Nephron progenitor cell (in vitro differentiated cells): ENCODE results near the gene OR10AD1.

Experiments
- DNase-seq: peaks from one replicate; pipeline ENCODE4 v3.0.0; 2021
- H3K27ac Mint-ChIP-seq: 2 replicates; pipeline ENCODE4 v1.8.0; 2021; ENCODE audit warnings: mild to moderate bottlenecking, moderate library complexity, mixed read lengths
- H3K27me3 Mint-ChIP-seq: 2 replicates; pipeline ENCODE4 v1.8.0; 2021; ENCODE audit warnings: mild to moderate bottlenecking, low read depth, mixed read lengths; ENCODE audit not compliant: poor library complexity
- H3K36me3 Mint-ChIP-seq: 2 replicates; pipeline ENCODE4 v1.8.0; 2021; ENCODE audit warnings: low read depth, mixed read lengths
- H3K4me1 Mint-ChIP-seq: 2 replicates; pipeline ENCODE4 v1.8.0; 2021; ENCODE audit warnings: mixed read lengths
- H3K4me3 Mint-ChIP-seq: 2 replicates; pipeline ENCODE4 v1.8.0; 2021; ENCODE audit warnings: mild to moderate bottlenecking, moderate library complexity, mixed read lengths
- H3K9me3 Mint-ChIP-seq: 2 replicates; pipeline ENCODE4 v1.8.0; 2021; ENCODE audit warnings: mild to moderate bottlenecking, moderate library complexity, mixed read lengths
- TF ChIP-seq, protein P1 (sequence below): fragments of 200-600 bp; sonication (generic); IDR thresholded peaks from 2 replicates; pipeline ENCODE4 v1.5.0; 2021; ENCODE audit warnings: antibody characterized with exemption

The OR10AD1 gene

DNA sequence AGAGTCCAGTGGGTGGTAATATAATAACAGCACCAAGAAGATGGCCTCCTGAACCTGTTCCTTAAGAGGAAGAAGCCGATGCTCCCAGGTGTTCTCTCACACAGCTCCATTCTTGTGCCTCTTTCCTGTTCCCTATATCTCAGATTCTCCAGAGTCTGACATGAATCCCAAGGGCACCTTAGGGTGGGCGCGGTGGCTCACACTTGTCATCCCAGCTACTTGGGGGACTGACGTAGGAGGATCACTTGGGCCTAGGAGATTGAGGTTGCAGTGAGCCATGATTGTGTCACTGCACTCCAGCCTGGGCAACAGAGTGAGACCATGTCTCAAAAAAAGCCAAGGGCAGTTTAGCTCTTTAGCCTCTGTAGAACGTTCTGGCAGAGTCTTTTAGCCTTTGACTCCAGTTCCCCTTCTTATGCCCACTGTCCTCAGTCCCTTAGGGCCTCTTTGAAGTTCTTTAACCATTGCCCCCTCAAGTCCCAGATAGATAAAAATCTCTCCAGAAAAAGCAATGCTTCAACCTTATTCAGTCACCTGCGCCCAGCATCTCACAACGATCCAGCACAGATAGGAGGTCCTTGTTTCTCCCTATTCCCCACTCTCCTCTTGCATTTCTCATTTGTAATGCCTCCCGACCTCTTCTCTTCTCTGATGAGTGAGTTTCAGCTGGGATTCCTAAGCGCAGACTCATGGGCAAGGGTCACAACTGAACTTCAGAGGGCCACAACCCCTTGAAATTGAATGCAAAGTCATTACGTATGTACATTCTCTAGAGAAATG is 15.0 kb downstream of the OR10AD1 start:
- TF ChIP-seq, protein P1, sequence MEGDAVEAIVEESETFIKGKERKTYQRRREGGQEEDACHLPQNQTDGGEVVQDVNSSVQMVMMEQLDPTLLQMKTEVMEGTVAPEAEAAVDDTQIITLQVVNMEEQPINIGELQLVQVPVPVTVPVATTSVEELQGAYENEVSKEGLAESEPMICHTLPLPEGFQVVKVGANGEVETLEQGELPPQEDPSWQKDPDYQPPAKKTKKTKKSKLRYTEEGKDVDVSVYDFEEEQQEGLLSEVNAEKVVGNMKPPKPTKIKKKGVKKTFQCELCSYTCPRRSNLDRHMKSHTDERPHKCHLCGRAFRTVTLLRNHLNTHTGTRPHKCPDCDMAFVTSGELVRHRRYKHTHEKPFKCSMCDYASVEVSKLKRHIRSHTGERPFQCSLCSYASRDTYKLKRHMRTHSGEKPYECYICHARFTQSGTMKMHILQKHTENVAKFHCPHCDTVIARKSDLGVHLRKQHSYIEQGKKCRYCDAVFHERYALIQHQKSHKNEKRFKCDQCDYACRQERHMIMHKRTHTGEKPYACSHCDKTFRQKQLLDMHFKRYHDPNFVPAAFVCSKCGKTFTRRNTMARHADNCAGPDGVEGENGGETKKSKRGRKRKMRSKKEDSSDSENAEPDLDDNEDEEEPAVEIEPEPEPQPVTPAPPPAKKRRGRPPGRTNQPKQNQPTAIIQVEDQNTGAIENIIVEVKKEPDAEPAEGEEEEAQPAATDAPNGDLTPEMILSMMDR: no peak
- no peak for DNase-seq
- H3K27me3 Mint-ChIP-seq: peaks cover 60% of the 10 kb centered on the region

DNA sequence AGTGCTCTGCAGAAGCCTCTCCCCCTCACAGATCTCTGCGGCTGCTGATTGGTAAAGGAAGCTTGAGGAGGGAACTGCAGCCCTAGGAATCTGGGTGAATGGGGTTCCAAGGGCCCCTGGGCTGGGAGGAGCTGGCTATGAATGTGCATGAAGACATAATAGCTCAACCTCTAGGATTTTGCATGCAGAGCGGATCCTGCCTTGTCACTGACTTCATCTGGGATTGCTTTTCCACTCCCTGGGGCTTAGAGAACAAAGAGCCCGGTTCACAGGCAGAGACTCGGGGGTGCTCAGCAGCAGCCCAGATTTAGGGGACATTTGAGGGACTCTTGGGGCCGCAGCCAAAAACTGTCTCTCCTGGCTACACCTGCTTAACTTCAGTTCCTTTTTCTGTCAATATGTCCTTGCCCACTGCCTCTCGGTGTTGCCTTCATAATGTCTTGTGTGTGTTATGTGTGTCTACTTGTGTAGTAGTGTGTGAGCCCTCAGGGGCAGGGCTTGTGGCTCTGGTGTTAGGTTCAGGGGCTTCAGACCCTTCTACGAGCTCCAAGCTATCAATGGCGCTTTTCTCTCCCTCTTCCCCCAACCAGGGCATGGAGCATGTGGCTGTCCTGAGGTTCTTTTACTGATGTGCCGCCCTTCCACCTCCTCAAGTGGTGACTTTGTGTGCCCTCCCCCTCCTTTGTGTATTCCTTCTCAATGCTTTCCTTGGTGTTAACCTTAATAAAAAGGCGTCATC is 17.7 kb downstream of the OR10AD1 start:
- Mint-ChIP-seq H3K4me1 (peaks cover 55% of the 10 kb centered on the region), H3K27ac (no peak overlapping the region), H3K9me3 (no peaks in the 10 kb centered on the region), H3K4me3 (peak overlapping the region; percentile 88), H3K36me3 (no peaks in the 10 kb centered on the region), H3K27me3 (peaks cover 87% of the 10 kb centered on the region)
- DNase-seq: peak; percentile 23
- TF ChIP-seq, protein P1: no peak

More for the DNA sequence above, 15.0 kb downstream of the OR10AD1 start:
- H3K36me3 Mint-ChIP-seq: no peaks in the 10 kb centered on the region
- no peak overlapping the region for H3K4me3 Mint-ChIP-seq
- no peaks in the 10 kb centered on the region for H3K9me3 Mint-ChIP-seq
- H3K4me1 Mint-ChIP-seq: peaks cover 36% of the 10 kb centered on the region
- no peak overlapping the region for H3K27ac Mint-ChIP-seq

DNA sequence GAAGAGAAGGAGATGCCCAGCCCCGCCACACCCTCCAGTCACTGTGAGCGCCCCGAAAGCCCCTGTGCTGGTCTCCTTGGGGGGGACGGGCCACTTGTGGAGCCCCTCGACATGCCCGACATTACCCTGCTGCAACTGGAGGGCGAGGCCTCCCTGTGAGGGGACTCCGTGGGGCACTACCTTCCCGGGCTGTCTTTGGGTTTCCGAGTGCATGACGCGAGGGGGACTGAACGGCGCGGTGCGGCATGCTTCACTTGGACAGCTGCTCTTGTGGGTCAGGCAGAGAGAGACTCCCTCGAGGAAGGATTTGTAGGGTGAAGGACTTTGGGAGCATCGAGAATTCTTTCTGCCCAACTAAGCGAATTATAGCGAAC is 18.6 kb downstream of the OR10AD1 start:
- no peak overlapping the region for H3K27ac Mint-ChIP-seq
- no peaks in the 10 kb centered on the region for H3K36me3 Mint-ChIP-seq
- peak; percentile 30 for DNase-seq
- peaks cover 85% of the 10 kb centered on the region for H3K27me3 Mint-ChIP-seq
- H3K9me3 Mint-ChIP-seq: no peaks in the 10 kb centered on the region
- TF ChIP-seq, protein P1: no peak
- peaks cover 49% of the 10 kb centered on the region for H3K4me1 Mint-ChIP-seq
- peak overlapping the region; percentile 88 for H3K4me3 Mint-ChIP-seq

DNA sequence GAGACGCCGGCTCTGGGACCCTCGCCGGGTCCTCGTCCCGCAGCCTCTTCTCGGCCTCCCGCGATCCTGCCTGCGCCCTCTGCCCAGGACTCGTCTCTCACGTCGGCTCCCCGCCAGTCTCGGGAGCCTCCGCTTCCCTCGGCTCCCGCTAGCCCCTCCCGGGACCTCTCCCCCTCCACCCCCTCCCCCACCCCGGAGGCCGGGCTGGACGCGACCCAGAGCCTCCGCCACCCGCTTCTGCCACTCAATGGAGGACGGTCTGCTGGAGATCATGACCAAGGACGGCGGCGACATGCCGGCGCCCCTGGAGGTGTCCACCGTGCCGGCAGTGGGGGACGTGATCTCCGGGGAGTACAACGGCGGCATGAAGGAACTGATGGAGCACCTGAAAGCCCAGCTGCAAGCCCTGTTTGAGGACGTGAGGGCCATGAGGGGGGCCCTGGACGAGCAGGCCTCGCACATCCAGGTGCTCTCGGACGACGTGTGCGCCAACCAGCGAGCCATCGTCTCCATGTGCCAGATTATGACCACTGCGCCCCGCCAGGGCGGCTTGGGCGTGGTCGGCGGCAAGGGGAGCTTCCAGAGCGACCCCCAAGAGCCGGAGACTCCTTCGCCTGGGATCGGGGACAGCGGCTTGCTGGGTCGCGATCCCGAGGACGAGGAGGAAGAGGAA is 19.1 kb downstream of the OR10AD1 start:
- peak; percentile 48 for DNase-seq
- Mint-ChIP-seq H3K27me3 (peaks cover 85% of the 10 kb centered on the region), H3K9me3 (no peaks in the 10 kb centered on the region), H3K36me3 (no peaks in the 10 kb centered on the region), H3K4me3 (peak overlapping the region; percentile 88), H3K27ac (no peak overlapping the region), H3K4me1 (peaks cover 48% of the 10 kb centered on the region)
- TF ChIP-seq, protein P1: no peak

DNA sequence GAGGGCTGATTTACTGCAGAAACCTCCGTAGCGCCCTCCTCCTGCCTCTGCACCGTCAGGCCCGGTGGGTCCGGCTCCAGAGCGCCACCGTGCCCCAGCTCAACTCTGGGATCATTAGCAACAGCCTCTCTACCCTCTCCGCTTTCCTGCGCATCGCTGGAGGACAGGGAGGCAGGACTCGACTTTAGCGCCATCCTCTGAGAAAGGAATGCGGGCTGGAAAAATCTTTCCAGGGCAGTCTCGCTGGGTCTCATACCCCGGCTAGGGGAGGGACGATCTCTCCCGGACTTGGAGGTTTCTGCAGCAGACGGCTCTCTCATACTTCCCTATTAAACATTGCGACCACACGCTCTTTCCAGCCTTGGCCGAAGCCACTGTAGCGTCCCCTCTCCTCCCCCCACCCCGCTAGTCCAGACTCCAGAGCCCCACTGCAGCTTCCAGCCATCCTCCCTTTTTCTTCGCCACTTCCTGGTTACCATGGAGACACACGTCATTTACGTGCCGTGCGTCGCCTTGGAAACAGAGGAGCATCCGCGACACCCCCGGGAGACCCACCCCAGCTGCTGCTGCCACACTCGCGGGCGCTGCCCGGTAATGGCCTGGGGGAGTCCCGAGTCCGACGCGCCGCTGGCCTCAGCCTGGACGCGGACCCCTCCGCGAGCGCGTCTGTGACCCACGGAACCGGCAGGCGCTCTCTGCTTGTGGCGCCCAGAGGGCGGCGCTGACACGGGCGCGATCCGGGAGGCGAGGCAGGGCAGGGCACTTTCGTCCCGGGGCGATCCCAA is 19.8 kb downstream of the OR10AD1 start, which contains the start of gene CCDC184:
CCDC184 (plus strand) TSS at position 554 of the 785 bp plus-strand sequence. CDS start 479 bp downstream, outside the sequence.
- peak; percentile 68 for DNase-seq
- no peaks in the 10 kb centered on the region for H3K36me3 Mint-ChIP-seq
- H3K4me3 Mint-ChIP-seq: peak within 1 kb of the TSS; percentile 88
- peaks cover 89% of the 10 kb centered on the region for H3K27me3 Mint-ChIP-seq
- peak within 1 kb of the TSS; percentile 86 for H3K27ac Mint-ChIP-seq
- peaks cover 54% of the 10 kb centered on the region for H3K4me1 Mint-ChIP-seq
- TF ChIP-seq, protein P1: no peak
- no peaks in the 10 kb centered on the region for H3K9me3 Mint-ChIP-seq
